A549 (cell line): ENCODE measurements around the gene ABCG4.

Experiments used
- CEBPB ChIP-seq, 2 experiments: fragments of >200 bp in 1 of 2; sonication (Bioruptor Twin) in 1 of 2; formaldehyde crosslinking in 1 of 2; IDR thresholded peaks; 2 replicates each; pipeline ENCODE4 v1.6.1; 2012 to 2016
- CTCF ChIP-seq: fragments of >200 bp; sonication (Bioruptor Twin); formaldehyde crosslinking; IDR thresholded peaks from 3 replicates; pipeline ENCODE4 v1.5.1; 2016
- JUN ChIP-seq, 2 experiments: fragments of >200 bp; sonication (Bioruptor Twin); formaldehyde crosslinking; IDR thresholded peaks; 2 replicates in 1 of 2; 3 replicates in 1 of 2; pipeline ENCODE4 v1.6.1; 2016 to 2017
- RAD21 ChIP-seq, 2 experiments: fragments of >200 bp in 1 of 2; sonication (Bioruptor Twin) in 1 of 2; formaldehyde crosslinking in 1 of 2; IDR thresholded peaks in 1 of 2; conservative IDR thresholded peaks in 1 of 2; 2 replicates in 1 of 2; 3 replicates in 1 of 2; pipeline ENCODE4 v1.6.1; 2012 to 2018; ENCODE audit warnings: inconsistent platforms in 1 of 2

- TF ChIP-seq RAD21 (conservative IDR thresholded peaks at IDR 0.05 in 1 of 2, IDR thresholded peaks at IDR 0.05 in 1 of 2) (no peak), JUN (IDR thresholded peaks at IDR 0.05) (no peak), CTCF (no peak), CEBPB (IDR thresholded peaks at IDR 0.05) (no peak)
Measured at GRCh38 chr11:119178166-119178680, 29.4 kb downstream of the ABCG4 start.
